ENCODE data around the gene ATP8B4. TPM values are rescaled to one million over a fixed set of nuclear protein-coding genes. Genes with fewer than 3 reads are reported as not detected.

The ATP8B4 gene
- total RNA-seq, 1 experiment from 2014 or later = not detected

- Histone ChIP-seq H3K4me1 (ENCODE audit: insufficient read depth, low read length) (peaks cover 2% of the 10 kb centered on the region; the same call in 1 of the 2 replicates), H3K9ac (ENCODE audit: low read length) (no peak overlapping the region), H3K9me2 (replicated peaks; ENCODE audit: low read length) (no peaks in the 10 kb centered on the region), H3K4me2 (ENCODE audit: low read length) (no peak overlapping the region), H4K20me1 (ENCODE audit: low read length) (no peaks in the 10 kb centered on the region), H3K36me3 (ENCODE audit: low read depth, low read length) (no peaks in the 10 kb centered on the region), H3F3A (ENCODE audit: low read length, unreplicated experiment) (no peaks in the 10 kb centered on the region), H3K27ac (ENCODE audit: low read length) (no peak overlapping the region), H3K9me3 (ENCODE audit: low read length) (no peaks in the 10 kb centered on the region), H3K27me3 (ENCODE audit: low read length) (no peaks in the 10 kb centered on the region), H2AFZ (ENCODE audit: low read length) (no peak overlapping the region), H3K4me3 (ENCODE audit: low read length) (no peak overlapping the region), H3K79me2 (ENCODE audit: low read length) (no peaks in the 10 kb centered on the region)
- no peak for TF ChIP-seq EZH2phosphoT487 (IDR thresholded peaks at IDR 0.05; ENCODE audit: borderline replicate concordance, low read length)
- no peak for TF ChIP-seq CTCF (conservative IDR thresholded peaks at IDR 0.05; ENCODE audit: low read depth, low read length)
- no peak for TF ChIP-seq EZH2 (IDR thresholded peaks at IDR 0.05; ENCODE audit: low read length, unreplicated experiment)
- intact Hi-C loops (cut with micrococcal nuclease) = no loop called here
- no TSS peak for BruUV-seq (replicated peaks)
- ATAC-seq (no peak), DNase-seq (no peak)
- CTCF ChIA-PET = no interaction called here
- POLR2A ChIA-PET (ENCODE audit: unreplicated experiment) = no interaction called here
These were observed 261.2 kb downstream of the ATP8B4 start for GRCh38 chr15:49857496-49858475.

- Histone ChIP-seq H3K36me3 (ENCODE audit: low read depth, low read length) (no peaks in the 10 kb centered on the region), H3K9ac (ENCODE audit: low read length) (no peak overlapping the region), H3K4me1 (ENCODE audit: insufficient read depth, low read length) (peaks cover 2% of the 10 kb centered on the region; the same call in 1 of the 2 replicates), H2AFZ (ENCODE audit: low read length) (no peak overlapping the region), H3K27me3 (ENCODE audit: low read length) (no peaks in the 10 kb centered on the region), H3K9me2 (replicated peaks; ENCODE audit: low read length) (no peaks in the 10 kb centered on the region), H3F3A (ENCODE audit: low read length, unreplicated experiment) (no peaks in the 10 kb centered on the region), H4K20me1 (ENCODE audit: low read length) (no peaks in the 10 kb centered on the region), H3K27ac (ENCODE audit: low read length) (no peak overlapping the region), H3K79me2 (ENCODE audit: low read length) (no peaks in the 10 kb centered on the region), H3K4me2 (ENCODE audit: low read length) (no peak overlapping the region), H3K4me3 (ENCODE audit: low read length) (no peak overlapping the region), H3K9me3 (ENCODE audit: low read length) (no peaks in the 10 kb centered on the region)
- POLR2A ChIA-PET (ENCODE audit: unreplicated experiment) = no interaction called here
- intact Hi-C loops (cut with micrococcal nuclease) = no loop called here
- no TSS peak for BruUV-seq (replicated peaks)
- TF ChIP-seq CTCF (conservative IDR thresholded peaks at IDR 0.05; ENCODE audit: low read depth, low read length) (no peak), EZH2phosphoT487 (IDR thresholded peaks at IDR 0.05; ENCODE audit: borderline replicate concordance, low read length) (no peak), EZH2 (IDR thresholded peaks at IDR 0.05; ENCODE audit: low read length, unreplicated experiment) (no peak)
- CTCF ChIA-PET = no interaction called here
- ATAC-seq (no peak), DNase-seq (no peak)
These were observed 263.0 kb downstream of the ATP8B4 start for GRCh38 chr15:49855917-49856637.

Data from PC-3 (cell line).